HT1080 (cell line): ENCODE measurements around the gene BLOC1S6. TPM values are rescaled to one million over a fixed set of nuclear protein-coding genes. Genes with fewer than 3 reads are reported as not detected.

Experiments used
- small RNA-seq: library from RNA; depleted of rRNA; stranded (forward); fragments of <200 nt; gene quantifications from one replicate; pipeline ENCODE3, GENCODE V24; 2014
- total RNA-seq: library from RNA; depleted of rRNA; stranded (reverse); fragments of >200 nt; shearing (Covaris generic); gene quantifications from 2 replicates; pipeline ENCODE4 v1.2.3, GENCODE V29; 2014; rRNA removed

BLOC1S6 gene
- total RNA-seq, 1 experiment from 2014 or later: 46.4 TPM

Small RNAs within 50 kb of the gene (small RNA-seq; reads per million reads assigned to genes)
- gene DPPA5P2 (not detected), gene RF00019 (not detected)

Other genes with a start within 250 kb of the BLOC1S6 start
- not detected in 2 replicates for gene GATM, start 208.8 kb upstream of the BLOC1S6 start, total RNA-seq
- 0.80 and 1.4 TPM in 2 replicates for gene SLC30A4, start 64.6 kb upstream of the BLOC1S6 start, total RNA-seq
- 16.4 and 22.9 TPM in 2 replicates for gene SQOR, start 47.6 kb downstream of the BLOC1S6 start, total RNA-seq